ENCODE results near the gene USP17L19. TPM values are rescaled to one million over a fixed set of nuclear protein-coding genes. Genes with fewer than 3 reads are reported as not detected.
A peak's percentile ranks its signal among the peaks of the same experiment; 100 is the strongest.
"Not testable (repeated sequence)": the region's sequence is repeated elsewhere in the genome, so short reads cannot be mapped to it uniquely, and the experiment has no call there.

USP17L19 gene
- total RNA-seq, 4 donors from 2014 or later: not detected

DNA sequence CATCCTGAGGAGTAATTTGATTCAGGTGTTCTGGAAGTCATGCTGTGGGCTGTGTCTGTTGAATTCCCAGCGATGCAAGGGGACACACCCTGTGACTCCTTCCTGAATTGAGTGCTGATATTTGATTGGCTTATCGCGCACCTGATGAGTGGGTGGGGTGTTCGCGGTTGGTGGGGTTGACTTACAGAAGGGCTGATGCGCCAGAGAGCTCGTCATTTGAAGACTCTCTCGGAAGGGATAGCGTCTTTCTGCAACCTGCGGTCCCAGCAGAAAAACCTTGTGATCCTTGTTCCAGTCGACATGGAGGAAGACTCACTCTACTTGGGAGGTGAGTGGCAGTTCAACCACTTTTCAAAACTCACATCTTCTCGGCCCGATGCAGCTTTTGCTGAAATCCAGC lies 9.4 kb downstream of the USP17L19 start, which contains the start of gene USP17L21:
Gene USP17L21 (plus strand): TSS at position 301 of the 400 bp plus-strand sequence. CDS start 0 bp downstream, at position 301.
- H3K4me1 ChIP-seq; intact Hi-C loops (cut with DNase I; ENCODE audit: low total_unique reads); DNase-seq; H3K36me3 ChIP-seq; H3K27ac ChIP-seq; H3K4me3 ChIP-seq; H3K27me3 ChIP-seq; H3K9me3 ChIP-seq: not testable (repeated sequence)

DNA sequence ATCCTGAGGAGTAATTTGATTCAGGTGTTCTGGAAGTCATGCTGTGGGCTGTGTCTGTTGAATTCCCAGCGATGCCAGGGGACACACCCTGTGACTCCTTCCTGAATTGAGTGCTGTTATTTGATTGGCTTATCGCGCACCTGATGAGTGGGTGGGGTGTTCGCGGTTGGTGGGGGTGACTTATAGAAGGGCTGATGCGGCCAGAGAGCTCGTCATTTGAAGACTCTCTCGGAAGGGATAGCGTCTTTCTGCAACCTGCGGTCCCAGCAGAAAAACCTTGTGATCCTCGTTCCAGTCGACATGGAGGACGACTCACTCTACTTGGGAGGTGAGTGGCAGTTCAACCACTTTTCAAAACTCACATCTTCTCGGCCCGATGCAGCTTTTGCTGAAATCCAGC lies 14.1 kb downstream of the USP17L19 start, which contains the start of gene USP17L22:
Gene USP17L22 (plus strand): TSS at position 301 of the 400 bp plus-strand sequence. CDS start 0 bp downstream, at position 301.
- intact Hi-C loops (cut with DNase I; ENCODE audit: low total_unique reads); H3K27ac ChIP-seq; DNase-seq; H3K4me1 ChIP-seq; H3K9me3 ChIP-seq; H3K27me3 ChIP-seq; H3K36me3 ChIP-seq; H3K4me3 ChIP-seq: not testable (repeated sequence)

DNA sequence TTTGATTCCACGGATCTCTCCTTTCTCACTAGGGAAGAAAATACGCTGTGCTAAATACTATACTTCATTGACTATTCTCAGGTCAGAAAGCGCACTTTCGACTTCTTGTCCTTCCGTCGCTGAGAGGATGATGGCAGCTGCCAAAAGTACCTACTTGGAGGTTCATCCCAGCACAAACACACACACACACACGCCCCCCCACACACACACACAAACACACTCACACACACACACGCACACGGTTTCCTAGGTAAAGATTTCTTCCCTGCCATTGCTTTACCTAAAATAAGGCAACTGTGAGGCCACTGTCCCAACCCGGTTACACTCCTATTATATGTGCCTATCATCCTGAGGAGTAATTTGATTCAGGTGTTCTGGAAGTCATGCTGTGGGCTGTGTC lies 18.5 kb downstream of the USP17L19 start:
- H3K27ac ChIP-seq; intact Hi-C loops (cut with DNase I; ENCODE audit: low total_unique reads); H3K27me3 ChIP-seq; H3K4me3 ChIP-seq; H3K4me1 ChIP-seq; H3K9me3 ChIP-seq; H3K36me3 ChIP-seq: not testable (repeated sequence)
- peak; percentile 21 to 46 for DNase-seq

Other genes with a start within 250 kb of the USP17L19 start
- gene FAM90A26, start 83.0 kb upstream of the USP17L19 start, total RNA-seq: not detected
- not detected for gene USP17L10, start 42.7 kb upstream of the USP17L19 start, total RNA-seq
- not detected for gene USP17L11, start 38.0 kb upstream of the USP17L19 start, total RNA-seq
- not detected for gene USP17L12, start 33.2 kb upstream of the USP17L19 start, total RNA-seq
- gene USP17L13, start 28.5 kb upstream of the USP17L19 start, total RNA-seq: not detected
- under 1 TPM in 1 of 4 donors, not detected in 3; 0.27 TPM for gene USP17L15, start 19.0 kb upstream of the USP17L19 start, total RNA-seq
- not detected for gene USP17L17, start 9.5 kb upstream of the USP17L19 start, total RNA-seq
- not detected for gene USP17L18, start 4.7 kb upstream of the USP17L19 start, total RNA-seq
- not detected for gene USP17L20, start 4.7 kb downstream of the USP17L19 start, total RNA-seq
- gene USP17L21, start 9.5 kb downstream of the USP17L19 start, total RNA-seq: not detected
- gene USP17L22, start 14.2 kb downstream of the USP17L19 start, total RNA-seq: not detected
- gene USP17L24, start 71.8 kb downstream of the USP17L19 start, total RNA-seq: not detected
- not detected for gene USP17L25, start 76.5 kb downstream of the USP17L19 start, total RNA-seq
- not detected for gene USP17L26, start 81.3 kb downstream of the USP17L19 start, total RNA-seq
- gene USP17L5, start 86.0 kb downstream of the USP17L19 start, total RNA-seq: not detected
- gene USP17L27, start 90.8 kb downstream of the USP17L19 start, total RNA-seq: not detected
- not detected for gene USP17L28, start 95.5 kb downstream of the USP17L19 start, total RNA-seq
- gene USP17L29, start 100.3 kb downstream of the USP17L19 start, total RNA-seq: not detected
- gene USP17L30, start 109.8 kb downstream of the USP17L19 start, total RNA-seq: not detected
- gene DEFB131A, start 191.0 kb downstream of the USP17L19 start, total RNA-seq: not detected